ENCODE results near the gene CCDC106.

The CCDC106 gene

DNA sequence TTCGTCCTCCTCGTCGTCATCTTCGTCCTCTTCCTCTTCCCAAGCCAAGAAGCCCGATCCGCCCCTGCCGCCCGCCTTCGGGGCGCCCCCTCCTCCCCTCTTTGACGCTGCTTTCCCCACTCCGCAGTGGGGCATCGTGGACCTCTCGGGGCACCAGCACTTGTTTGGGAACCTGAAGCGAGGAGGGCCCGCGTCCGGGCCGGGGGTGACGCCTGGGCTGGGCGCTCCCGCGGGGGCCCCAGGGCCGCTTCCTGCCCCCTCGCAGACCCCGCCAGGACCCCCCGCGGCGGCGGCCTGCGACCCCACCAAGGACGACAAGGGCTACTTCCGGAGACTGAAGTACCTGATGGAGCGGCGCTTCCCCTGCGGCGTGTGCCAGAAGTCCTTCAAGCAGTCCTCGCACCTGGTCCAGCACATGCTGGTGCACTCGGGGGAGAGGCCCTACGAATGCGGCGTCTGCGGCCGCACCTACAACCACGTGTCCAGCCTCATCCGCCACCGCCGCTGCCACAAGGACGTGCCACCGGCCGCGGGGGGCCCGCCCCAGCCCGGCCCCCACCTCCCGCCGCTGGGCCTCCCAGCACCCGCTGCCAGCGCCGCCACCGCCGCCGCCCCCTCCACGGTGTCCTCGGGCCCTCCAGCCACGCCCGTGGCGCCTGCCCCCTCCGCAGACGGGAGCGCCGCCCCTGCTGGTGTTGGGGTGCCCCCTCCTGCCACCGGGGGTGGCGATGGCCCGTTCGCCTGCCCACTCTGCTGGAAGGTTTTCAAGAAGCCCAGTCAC, 33.9 kb upstream of the CCDC106 start:
- DNase-seq = no peak

DNA sequence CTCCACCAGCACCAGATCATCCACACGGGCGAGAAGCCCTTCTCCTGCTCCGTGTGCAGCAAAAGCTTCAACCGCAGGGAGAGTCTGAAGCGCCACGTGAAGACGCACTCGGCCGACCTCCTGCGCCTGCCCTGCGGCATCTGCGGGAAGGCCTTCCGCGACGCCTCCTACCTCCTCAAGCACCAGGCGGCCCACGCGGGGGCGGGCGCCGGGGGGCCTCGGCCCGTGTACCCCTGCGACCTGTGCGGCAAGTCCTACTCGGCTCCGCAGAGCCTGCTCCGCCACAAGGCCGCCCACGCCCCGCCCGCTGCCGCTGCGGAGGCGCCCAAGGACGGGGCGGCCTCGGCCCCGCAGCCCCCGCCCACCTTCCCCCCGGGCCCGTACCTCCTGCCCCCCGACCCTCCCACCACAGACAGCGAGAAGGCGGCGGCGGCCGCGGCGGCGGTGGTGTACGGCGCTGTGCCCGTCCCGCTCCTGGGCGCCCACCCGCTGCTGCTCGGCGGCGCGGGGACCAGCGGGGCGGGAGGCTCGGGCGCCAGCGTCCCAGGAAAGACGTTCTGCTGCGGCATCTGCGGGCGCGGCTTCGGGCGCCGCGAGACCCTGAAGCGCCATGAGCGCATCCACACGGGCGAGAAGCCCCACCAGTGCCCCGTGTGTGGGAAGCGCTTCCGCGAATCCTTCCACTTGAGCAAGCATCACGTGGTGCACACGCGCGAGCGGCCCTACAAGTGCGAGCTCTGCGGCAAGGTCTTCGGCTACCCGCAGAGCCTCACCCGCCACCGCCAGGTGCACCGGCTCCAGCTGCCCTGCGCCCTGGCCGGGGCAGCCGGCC, 33.1 kb upstream of the CCDC106 start:
- no peak for DNase-seq

DNA sequence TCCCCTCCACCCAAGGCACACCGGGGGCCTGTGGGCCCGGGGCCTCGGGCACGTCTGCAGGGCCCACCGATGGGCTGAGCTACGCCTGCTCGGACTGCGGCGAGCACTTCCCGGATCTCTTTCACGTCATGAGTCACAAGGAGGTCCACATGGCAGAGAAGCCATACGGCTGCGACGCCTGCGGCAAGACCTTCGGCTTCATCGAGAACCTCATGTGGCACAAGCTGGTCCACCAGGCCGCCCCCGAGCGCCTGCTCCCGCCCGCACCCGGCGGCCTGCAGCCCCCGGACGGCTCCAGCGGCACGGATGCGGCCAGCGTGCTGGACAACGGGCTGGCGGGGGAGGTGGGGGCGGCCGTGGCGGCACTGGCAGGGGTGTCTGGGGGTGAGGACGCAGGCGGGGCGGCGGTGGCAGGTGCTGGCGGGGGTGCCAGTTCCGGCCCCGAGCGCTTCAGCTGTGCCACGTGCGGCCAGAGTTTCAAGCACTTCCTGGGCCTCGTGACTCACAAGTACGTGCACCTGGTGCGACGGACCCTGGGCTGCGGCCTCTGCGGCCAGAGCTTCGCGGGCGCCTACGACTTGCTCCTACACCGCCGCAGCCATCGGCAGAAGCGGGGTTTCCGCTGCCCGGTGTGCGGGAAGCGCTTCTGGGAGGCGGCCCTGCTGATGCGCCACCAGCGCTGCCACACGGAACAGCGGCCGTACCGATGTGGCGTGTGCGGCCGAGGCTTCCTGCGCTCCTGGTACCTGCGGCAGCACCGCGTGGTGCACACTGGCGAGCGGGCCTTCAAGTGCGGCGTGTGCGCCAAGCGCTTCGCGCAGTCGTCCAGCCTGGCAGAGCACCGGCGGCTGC, 32.2 kb upstream of the CCDC106 start:
- no peak for DNase-seq

DNA sequence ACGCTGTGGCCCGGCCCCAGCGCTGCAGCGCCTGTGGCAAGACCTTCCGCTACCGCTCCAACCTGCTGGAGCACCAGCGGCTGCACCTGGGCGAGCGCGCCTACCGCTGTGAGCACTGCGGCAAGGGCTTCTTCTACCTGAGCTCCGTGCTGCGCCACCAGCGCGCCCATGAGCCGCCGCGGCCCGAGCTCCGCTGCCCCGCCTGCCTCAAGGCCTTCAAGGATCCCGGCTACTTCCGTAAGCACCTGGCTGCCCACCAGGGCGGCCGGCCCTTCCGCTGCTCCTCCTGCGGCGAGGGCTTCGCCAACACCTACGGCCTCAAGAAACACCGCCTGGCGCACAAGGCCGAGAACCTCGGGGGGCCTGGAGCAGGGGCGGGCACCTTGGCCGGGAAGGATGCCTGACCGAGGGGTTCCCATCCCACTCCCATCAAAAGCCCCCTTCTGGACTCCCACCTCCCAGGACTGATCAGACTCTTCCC, 31.6 kb upstream of the CCDC106 start:
- no peak for DNase-seq

DNA sequence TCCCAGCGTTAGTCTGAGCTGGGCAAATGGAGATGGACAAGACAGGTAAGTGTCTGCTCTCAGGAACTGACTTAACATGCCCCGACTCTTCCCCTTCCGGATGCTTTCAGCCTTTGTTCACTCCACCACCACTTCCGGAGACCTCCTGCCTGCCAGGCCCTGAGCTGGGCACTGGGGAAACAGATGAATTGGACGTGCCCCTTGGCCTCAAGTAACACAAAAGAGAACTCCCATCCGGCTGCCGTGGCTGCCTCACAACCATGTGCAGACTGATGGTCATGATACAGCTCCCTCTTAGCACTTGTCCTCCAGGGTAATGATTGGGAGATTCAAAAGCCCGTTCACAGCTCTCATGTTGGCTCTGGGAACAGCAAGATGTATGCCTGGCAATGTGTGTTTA, 30.6 kb upstream of the CCDC106 start:
- no peak for DNase-seq

DNA sequence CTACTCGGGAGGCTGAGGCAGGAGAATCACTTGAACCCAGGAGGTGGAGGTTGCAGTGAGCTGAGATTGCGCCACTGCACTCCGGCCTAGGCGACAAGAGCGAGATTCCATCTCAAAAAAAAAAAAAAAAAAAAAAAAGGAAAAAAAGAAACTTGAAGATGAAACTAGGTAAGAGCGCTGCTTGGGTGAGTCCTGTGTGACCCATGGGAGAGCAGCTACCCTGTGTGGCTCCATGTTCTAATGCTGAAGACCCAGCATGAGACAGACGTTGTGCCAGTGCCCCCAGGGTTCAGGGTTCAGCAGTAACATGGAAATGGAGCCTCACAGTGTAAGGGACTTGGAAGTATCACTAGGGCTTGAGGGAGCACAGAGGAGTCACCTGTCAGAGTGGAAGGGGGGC, 29.6 kb upstream of the CCDC106 start:
- no peak for DNase-seq

DNA sequence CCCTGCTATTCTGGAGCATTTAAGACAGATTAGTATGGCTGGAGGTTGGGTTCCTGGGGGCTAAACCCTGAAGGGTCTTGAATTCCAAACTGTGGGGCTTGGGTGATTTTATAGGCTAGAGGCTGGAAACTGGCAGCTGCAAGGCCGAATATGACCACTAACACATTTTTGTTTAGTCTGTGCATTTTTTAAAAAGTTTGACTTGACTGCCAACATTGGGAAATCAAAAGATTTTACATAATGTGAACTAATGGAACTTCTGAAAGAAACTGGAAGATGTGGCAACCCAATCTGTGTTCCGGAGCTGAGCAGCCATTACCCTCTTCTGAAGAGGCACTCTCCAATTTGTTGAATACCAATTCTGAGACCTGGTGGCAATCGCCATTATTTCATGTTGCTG, 28.7 kb upstream of the CCDC106 start:
- no peak for DNase-seq

DNA sequence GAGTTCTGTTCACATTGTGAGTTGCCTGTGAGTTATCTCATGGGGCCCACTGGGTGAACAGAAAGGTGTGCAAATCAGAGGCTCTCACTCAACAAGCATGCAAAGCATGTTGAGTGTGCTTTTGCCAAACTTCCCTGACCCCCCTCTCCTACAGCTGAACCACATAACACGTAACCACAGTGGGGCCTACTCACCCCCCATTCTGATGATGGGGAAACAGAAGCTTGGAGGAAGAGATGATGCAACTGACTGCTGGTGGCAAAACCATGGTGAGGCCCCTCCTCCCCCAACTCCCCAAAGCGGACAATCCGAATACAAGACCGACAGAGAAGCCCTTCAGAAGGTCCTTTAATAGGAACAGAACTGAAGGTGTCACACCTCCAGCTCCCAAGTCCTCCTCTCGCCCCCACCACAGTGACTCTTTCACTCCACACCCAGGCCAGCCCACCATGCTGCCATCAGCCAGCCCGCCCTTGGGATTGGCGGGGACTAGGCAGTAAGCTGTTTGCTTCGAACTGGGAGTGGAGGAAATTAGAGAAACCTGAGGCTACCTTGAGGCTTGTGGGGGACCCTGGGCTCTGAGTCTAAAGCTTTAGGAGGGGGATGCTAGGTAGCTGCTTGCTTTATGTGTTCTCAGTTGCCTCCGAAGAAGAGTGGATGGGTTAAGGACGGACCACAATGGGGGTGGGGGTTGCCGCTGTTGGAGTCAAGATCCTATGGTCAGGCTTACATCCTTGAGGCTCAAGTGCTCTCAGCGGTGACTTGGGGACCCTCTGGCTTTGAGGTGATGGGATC, 27.4 kb upstream of the CCDC106 start:
- DNase-seq = no peak

DNA sequence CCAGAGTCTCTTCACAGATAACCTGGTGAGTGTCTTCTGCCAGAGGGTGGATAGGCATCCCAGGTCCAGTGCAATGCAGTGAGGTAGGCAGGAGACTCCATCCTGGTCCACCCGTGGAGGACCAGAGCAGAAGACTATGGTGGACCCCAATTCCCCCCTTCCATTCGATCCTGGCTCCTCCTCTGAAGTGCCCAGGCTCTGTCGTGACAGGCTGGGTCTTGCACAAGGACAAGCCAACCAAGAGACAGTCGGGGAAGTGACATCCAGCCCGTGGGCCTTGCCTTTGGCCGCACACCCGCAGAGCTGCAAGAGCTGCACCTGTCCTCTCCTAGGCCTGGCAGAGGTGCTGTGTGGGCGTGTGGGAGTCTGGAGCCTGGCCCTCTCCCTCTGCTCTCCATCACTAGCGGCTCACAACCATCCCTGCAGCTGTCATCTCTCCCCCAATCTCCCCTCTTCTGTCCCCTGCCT, 26.8 kb upstream of the CCDC106 start:
- no peak for DNase-seq

DNA sequence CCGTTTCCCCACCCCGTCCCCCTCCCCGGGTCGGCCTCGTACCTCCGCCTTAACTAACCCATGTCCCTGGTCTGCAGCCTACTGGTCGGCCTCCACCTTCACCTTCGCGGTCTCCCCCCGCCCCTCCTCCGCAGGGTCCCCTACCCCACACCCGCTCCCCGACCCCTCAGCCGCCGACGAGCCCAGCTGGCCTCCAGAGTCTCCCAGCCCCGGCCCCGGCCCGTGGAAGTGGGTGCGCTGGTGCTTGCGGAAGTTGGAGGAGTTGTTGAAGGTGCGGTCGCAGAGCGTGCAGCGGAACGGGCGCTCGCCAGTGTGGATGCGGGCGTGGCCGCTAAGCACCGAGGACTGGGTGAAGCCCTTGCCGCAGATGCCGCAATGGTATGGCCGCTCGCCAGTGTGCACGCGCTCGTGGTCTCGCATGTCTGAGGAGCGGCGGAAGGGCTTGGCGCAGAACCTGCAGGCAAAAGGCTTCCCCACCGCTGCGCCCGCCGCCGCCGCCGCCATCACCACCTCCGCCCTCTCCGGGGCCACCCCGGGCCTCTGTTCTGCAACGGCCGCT, 26.3 kb upstream of the CCDC106 start:
- no peak for DNase-seq

DNA sequence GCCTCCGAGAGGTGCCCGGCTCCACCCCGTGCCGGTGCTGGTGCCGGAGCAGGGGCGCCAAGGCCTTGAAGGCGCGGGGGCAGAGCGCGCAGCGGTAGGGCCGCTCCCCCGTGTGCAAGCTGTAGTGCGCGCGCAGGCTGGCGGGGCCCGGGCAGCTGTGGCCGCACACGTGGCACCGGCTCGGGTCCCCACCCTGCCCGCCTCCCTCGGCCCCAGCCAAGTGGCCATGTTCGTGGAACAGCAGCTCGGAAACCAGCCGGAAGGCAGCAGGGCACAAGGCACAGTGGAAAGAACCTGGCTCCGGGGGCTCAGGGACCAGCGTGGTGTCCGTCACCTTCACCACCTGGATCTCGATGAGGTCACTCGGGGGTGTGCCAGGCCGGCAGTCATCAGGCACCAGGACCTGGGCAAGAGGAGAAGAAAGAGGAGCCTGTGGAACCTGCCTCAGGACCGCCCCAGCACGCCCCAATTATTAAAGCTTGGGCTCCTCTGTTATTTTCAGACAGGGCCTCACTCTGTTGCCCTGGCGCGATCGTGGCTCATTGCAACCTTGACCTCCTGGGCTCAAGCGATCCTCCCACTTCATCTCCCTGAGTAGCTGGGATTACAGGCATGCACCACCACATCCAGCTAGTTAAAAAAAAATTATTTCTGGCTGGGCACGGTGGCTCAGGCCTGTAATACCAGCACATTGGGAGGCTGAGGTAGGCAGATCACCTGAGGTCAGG, 25.6 kb upstream of the CCDC106 start:
- no peak for DNase-seq

DNA sequence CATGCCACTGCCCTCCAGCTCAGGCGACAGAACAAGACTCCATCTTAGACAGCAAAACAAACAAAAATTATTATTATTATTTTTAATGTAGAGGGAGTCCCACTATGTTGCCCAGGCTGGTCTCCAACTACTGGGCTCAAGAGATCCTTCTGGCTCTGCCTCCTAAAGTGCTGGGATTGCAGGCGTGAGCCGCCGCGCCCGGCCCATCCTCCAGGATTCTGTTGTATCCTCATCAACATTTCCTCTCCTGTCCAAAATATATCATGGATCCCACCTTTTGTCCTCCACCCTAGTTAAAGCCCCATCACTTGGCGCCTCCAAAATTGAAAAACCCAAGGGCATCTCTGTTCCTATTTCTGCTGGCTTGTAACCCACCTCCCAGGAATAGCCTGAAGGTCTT, 24.9 kb upstream of the CCDC106 start:
- DNase-seq = no peak

DNA sequence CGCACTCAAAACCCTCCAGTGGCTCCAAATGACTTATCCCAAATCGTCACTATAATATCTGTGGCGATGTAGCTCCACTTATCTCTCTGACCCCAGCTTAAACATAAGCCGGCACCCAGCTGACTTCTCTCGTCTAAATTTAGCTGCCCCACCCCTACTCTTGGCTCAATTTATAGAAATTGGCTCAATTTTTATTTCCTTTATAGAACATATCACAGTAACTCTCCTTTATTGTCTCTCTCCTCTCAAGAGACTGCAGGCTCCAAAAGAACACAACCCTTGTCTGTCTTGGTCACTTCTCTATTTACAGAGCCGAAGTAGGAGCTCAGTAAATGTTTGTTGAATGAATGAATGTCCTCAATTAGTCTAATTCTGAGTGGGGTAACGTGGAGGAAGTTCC, 24.5 kb upstream of the CCDC106 start:
- DNase-seq = no peak

DNA sequence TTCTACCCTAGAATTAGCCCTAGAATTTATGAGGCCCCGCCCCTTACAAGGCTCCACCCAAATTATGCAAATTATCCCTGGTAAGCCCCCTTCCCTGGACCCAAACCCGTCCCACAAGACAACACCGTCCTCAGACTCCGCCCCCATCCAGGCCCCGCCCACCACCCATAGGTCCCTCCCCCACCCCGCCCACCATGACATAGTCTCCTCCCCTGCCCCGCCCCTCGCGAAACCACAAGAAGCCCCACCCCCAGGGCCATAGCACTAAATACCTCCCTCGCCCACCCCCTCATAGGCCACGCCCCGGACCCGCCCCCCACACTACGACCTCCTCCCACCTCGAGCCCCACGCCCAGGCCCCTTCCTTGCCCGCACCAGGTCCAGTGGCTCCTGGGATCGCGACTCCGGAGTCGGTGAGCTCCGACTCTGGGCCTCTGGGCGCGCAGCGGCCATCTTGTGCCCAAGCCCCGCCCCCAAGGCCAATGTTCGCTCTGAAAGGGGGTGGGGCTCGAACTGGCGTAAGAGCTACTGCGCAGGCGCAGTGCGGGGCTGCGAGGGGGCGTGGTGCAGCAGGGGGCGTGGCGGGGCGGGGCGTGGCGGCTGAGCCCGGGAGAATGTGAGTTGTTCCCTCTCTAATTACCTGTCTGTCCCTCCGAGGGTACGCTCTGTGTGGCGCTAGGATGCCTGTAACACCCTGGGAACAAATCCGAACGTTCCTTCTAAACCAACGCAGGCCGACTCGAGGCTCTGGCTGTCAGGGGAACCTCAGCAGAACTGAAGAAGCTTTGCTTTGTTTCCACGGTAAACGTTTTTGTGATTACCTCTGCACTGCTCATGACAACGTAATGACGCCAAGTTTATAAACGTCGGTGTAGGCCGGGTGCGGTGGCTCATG, 23.7 kb upstream of the CCDC106 start, which contains the start of gene ZNF784:
Gene ZNF784 (minus strand): TSS at position 458 of the 895 bp plus-strand sequence. CDS start 5 bp downstream, at position 453.
- peak in 55 of 56 donors; percentile 64 to 97 (median 90) for DNase-seq

DNA sequence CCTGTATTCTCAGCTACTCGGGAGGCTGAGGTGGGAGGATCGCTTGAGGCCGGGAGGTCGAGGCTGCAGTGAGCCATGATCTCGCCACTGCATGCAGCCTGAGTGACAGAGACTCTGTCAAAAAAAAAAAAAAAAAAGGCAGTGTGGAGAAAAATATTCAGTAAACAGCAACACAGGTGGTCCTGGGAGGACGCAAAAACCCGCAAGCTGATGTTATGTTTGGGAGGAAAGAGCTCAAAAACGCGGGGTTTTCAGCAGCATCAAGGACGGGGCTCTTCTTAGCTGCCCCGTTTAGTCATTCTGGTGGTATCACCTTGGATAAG, 23.0 kb upstream of the CCDC106 start:
- no peak for DNase-seq

DNA sequence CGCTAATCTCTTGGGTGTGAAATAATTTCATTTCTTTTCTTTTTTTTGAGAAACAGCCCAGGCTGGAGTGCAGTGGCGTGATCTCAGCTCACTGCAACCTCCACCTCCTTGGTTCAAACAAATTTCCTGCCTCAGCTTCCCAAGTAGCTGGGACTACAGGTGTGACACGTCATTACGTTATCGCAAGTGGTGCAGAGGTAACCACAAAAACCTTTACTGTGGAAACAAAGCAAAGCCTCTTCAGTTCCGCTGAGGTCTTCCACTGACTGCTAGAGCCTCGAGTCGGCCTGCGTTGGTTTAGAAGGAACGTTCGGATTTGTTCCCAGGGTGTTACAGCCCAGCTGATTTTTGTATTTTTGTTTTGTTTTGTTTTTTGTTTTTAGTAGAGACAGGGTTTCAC, 21.7 kb upstream of the CCDC106 start:
- DNase-seq = no peak

DNA sequence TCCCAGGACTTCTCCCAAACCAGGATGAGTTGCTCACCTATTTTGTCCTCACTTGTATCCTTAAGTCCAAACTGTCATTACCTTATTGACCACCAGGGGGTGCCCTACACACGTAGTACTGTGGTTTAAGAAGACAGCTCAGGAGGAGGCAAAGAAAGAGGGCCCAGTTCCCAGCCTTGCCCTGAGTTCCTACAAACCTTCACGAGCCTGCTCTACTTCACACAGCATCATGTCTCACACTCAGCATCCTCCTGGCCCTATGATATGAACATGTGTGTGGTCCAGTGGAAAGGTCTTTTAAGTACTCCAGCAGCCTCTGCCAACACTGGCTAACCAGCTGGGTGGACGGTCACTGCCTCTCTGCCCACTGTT, 15.6 kb upstream of the CCDC106 start:
- DNase-seq = peak in 54 of 56 donors; percentile 19 to 95 (median 61)

DNA sequence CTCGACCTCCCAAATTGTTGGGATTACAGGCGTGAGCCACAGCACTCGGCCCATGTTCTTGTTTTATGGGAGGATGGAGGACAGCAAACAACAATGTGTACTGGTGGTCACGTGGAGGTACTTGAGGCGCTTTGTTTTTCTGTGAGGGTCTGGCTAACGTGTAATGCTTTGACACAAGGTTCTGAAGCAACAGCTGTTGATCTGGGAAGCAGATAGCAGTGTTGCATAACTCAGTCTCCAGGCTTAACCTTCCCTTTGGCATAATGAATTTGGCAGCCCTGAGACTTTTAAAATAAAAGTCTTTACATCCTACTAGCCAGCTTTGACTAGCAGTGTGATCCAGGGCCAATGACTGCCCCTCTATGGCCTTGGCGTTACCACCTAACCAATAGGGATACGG, 14.2 kb upstream of the CCDC106 start:
- no peak for DNase-seq

DNA sequence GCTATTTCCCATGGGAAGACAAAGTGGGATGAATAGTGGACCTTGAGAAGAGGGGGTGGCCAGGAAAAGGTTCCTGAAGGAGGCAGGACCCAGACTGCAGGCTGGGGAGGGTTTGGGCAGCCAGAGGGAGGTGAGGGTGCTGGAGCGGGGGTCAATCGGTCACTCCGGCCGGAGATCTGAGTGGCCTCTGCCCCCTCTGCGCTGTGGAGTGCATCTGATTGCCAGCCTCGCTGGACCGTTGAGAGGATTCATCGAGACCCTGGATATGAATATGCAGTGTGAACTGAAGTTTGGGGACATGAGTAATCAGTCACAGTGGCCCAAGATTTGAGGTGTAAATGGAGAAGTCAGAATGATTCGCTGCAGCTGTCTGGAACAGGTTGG, 12.7 kb upstream of the CCDC106 start:
- DNase-seq = no peak
